Skeletal muscle cell (primary cell): ENCODE results near the gene CITED4.

ENCODE experiments used
- DNase-seq: peaks from one replicate; pipeline ENCODE4 v3.0.0-alpha.2; 2010; ENCODE audit warnings: low read depth
- H3K4me3 ChIP-seq: 2 replicates; pipeline ENCODE4 v1.5.1; 2011; ENCODE audit warnings: low read depth, mild to moderate bottlenecking, control low read depth, low read length, moderate library complexity

The CITED4 gene

GRCh38 chr1:40887652-40888051 is 25.5 kb upstream of the CITED4 start:
- H3K4me3 ChIP-seq: no peak overlapping the region
- no peak for DNase-seq

DNA sequence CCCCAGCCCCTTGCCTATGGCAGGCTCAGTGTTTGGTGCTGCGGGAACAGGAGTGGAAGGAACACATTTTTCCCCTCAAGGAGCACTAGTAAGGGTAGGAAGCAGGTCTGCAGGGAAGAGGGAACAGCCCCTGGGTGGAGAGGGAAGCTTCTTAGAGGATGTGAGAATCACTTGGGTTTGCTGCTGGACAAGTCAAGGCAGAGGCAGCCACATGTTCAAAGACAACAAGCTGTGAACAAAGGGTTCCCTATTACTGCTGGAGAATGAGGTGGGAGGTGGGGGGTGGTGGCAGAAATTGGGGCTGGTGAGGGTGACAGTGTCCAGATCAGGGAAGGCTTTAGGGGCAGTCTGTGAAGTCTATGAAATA is 24.8 kb upstream of the CITED4 start:
- DNase-seq: no peak
- H3K4me3 ChIP-seq: no peak overlapping the region

GRCh38 chr1:40886318-40887011 is 24.3 kb upstream of the CITED4 start:
- H3K4me3 ChIP-seq: no peak overlapping the region
- no peak for DNase-seq

- no peak for DNase-seq
- H3K4me3 ChIP-seq: peak overlapping the region; percentile 13
These were observed 22.1 kb upstream of the CITED4 start for GRCh38 chr1:40884055-40884795.

GRCh38 chr1:40880813-40881549 is 18.8 kb upstream of the CITED4 start:
- no peak for DNase-seq
- no peak overlapping the region for H3K4me3 ChIP-seq

DNA sequence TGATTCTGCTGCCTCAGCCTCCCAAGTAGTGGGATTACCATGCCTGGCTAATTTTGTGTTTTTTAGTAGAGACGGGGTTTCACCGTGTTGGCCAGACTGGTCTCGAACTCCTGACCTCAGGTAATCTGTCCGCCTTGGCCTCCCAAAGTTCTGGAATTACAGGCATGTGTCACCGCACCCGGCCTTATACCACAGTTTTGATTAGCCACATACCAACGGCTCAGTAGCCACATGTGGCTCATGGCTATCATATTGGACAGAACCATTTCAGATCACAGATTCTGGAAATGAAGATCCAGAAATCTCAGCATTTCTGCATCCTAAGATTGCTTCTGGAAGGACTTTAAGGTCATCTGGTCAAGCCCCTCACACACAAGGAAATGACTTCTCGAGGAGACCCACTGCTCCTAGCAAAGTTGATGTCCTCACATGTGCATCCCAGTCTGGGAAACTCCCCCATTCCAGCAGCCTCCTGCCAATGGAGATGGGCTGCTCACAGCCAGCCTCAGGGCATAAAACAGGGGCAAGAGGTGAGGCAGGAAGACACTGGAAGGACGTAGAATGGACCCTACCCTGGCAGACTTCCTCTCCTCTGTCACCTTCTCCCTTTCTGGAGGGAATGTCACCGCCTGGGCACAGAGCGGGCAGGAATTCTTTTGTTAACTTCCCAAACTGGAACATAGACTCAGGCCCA is 17.5 kb upstream of the CITED4 start:
- no peak for DNase-seq

DNA sequence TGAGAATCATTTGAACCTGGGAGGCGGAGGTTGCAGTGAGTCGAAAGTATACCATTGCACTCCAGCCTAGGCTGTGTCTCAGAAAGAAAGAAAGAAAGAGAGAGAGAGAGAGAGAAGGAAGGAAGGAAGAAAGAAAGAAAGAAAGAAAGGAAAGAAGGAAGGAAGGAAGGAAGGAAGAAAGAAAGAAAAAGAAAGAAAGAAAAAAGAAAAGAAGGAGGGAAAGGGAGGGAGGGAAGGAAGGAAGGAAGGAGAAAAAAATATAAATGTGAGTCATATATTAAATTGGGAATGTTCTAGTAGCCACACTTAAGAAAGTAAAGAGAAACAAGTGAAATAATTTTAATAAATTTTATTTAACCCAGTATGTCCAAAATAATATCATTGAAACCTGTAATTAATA is 16.7 kb upstream of the CITED4 start:
- no peak overlapping the region for H3K4me3 ChIP-seq
- DNase-seq: no peak

More for the DNA sequence above, 17.5 kb upstream of the CITED4 start:
- no peak overlapping the region for H3K4me3 ChIP-seq

DNA sequence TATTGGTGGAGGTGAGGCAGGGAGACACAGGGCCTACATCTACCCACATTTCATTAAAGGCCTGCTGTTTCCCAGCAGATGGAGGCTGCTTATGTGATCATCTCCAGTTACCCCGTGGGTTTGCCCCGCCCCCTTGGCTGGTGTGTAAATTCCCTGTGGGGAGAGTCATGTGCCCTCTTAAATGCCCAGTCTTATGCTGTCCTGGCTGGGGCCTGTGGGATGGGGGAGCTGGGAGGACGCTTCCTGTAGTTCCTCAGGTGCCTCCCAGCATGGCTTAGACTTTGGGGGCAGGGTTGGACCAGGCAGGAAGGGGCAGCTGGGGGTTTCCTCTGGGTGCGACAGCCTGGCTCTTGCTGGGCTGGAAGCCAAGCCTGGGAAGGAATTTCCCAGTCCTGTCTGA is 15.5 kb upstream of the CITED4 start:
- DNase-seq: peak; percentile 80
- no peak overlapping the region for H3K4me3 ChIP-seq

DNA sequence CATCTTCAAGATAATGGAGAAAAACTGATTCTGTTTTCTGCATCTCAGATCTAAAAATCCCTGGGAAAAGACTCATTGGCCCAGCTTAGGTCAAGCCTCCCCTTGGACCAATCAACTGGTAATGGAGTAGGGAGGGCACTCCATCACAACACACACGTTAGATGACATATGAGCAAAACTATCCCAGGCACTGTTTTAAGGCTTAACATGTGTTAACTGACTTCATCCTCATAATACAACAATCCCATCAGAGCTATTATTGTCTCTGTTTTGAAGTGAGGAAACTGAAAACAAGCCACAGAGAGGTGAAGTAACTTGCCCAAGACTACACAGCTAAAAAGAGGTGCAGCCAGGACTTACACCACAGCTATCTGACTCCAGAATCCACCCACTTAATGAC is 14.7 kb upstream of the CITED4 start:
- DNase-seq: no peak
- no peak overlapping the region for H3K4me3 ChIP-seq

- DNase-seq: no peak
- no peak overlapping the region for H3K4me3 ChIP-seq
These were observed 14.2 kb upstream of the CITED4 start for GRCh38 chr1:40876436-40876761.

- no peak overlapping the region for H3K4me3 ChIP-seq
- DNase-seq: no peak
These were observed 11.8 kb upstream of the CITED4 start for GRCh38 chr1:40873863-40874472.

- H3K4me3 ChIP-seq: no peak overlapping the region
These were observed 10.1 kb upstream of the CITED4 start for GRCh38 chr1:40872276-40872675.

GRCh38 chr1:40870135-40870728 is 8.1 kb upstream of the CITED4 start:
- no peak for DNase-seq
- H3K4me3 ChIP-seq: no peak overlapping the region

More at GRCh38 chr1:40872276-40872675, 10.1 kb upstream of the CITED4 start:
- no peak for DNase-seq

- peak; percentile 45 for DNase-seq
- H3K4me3 ChIP-seq: no peak overlapping the region
These were observed 6.0 kb upstream of the CITED4 start for GRCh38 chr1:40868051-40868723.

GRCh38 chr1:40861224-40862003 is 749 bp downstream of the CITED4 start:
- H3K4me3 ChIP-seq: peak overlapping the region; percentile 56
- no peak for DNase-seq

DNA sequence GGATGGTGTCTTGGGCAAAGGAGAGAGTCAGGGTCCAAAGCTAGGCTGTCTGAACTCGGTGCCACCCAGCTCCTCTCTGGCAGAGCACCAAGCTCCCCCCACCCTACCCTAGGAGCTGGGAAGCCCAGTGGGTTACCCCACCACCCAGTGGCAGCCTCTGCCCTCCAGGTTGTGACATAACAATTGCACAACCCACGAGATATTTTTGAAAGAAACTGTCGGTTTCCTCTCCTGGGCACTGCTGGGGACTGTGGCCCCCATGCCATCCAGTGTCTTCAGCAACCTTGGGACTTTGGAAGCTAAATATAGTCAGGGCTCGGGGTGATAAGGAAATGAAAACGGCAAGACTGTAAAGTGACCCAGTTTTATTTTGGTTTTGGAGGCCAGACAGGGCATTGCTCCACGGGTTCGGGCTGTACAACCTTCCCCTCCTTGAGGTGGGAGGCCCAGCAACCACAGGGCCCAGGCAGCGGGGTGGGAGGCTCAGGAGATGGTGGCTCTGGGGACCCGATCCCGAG is 1.4 kb downstream of the CITED4 start:
- peak overlapping the region; percentile 56 for H3K4me3 ChIP-seq
- no peak for DNase-seq

DNA sequence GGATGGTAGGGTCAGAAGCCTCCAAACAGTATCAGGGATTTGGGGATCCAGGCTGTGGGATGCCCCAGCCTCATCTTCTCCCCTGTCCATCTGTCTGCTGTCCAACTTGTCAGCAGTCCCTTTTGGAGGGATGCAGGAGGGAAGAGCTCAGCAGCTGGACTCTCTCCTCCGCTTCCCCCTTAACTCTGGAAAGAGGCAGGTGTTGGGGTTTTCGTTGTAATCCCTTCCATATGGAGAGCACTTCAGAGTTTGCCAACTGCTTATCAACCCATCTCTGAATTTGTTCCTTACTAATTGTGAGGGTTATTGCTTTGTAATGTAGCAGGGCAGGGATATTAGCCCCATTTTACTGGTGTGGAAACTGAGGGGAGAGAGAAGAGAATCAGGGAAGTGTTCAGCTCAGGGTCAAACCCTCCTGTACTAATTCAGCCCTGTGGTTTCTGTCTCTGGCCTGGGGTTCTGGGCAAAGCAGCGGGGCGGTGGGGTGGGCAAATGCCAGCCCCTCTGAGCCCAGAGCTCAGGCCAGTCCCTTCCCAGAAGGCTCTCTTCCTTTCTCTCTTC is 3.2 kb downstream of the CITED4 start:
- no peak overlapping the region for H3K4me3 ChIP-seq
- DNase-seq: no peak
